H1 (cell line): ENCODE results near the gene RASGRF1. TPM values are rescaled to one million over a fixed set of nuclear protein-coding genes. Genes with fewer than 3 reads are reported as not detected.

Experiments used
- CTCF ChIA-PET: fragments of 300-600 bp; sonication (Branson Sonifier 250); formaldehyde crosslinking; loops from one replicate; lab custom pipeline; 2021; ENCODE audit not compliant: partially characterized antibody; lab: Charles Lee
- POLR2A ChIA-PET: fragments of 300-600 bp; sonication (Branson Sonifier 250); formaldehyde crosslinking; loops from one replicate; lab custom pipeline; 2021; ENCODE audit warnings: inconsistent platforms; ENCODE audit not compliant: partially characterized antibody; lab: Charles Lee
- DNase-seq, 2 experiments: peaks; one replicate each; pipeline versions ENCODE4 v3.0.0 to v3.0.0-alpha.2; 2010 to 2022; ENCODE audit warnings: low spot score in 2 of 2, low read depth in 1 of 2, mixed read lengths in 1 of 2
- FAIRE-seq: peaks from 2 replicates; lab custom pipeline; 2011; peaks lifted over from hg19 to GRCh38; lab: Jason Lieb, UNC
- H2AFZ ChIP-seq: 2 replicates; pipeline ENCODE4 v1.8.1; 2012; ENCODE audit warnings: low read length, inconsistent platforms
- H2AK5ac ChIP-seq: 2 replicates; pipeline ENCODE4 v1.6.1; 2013; ENCODE audit warnings: low read depth, low read length
- H2BK120ac ChIP-seq: replicated peaks from 2 replicates; pipeline ENCODE3; 2013; ENCODE audit warnings: low read depth, low read length, inconsistent platforms
- H2BK12ac ChIP-seq: 2 replicates; pipeline ENCODE4 v1.6.1; 2013; ENCODE audit warnings: low read depth, low read length
- H2BK15ac ChIP-seq: 2 replicates; pipeline ENCODE4 v1.6.1; 2013; ENCODE audit warnings: low read length
- H2BK20ac ChIP-seq: 2 replicates; pipeline ENCODE4 v1.6.1; 2013; ENCODE audit warnings: low read length
- H2BK5ac ChIP-seq: 2 replicates; pipeline ENCODE4 v1.6.1; 2013; ENCODE audit warnings: low read depth, low read length
- H3K14ac ChIP-seq: 2 replicates; pipeline ENCODE4 v1.6.1; 2013; ENCODE audit warnings: inconsistent platforms; ENCODE audit not compliant: insufficient read length
- H3K18ac ChIP-seq: 2 replicates; pipeline ENCODE4 v1.6.1; 2013; ENCODE audit warnings: low read length; ENCODE audit errors: extremely low read depth
- H3K23ac ChIP-seq: 2 replicates; pipeline ENCODE4 v1.6.1; 2013; ENCODE audit warnings: inconsistent platforms; ENCODE audit not compliant: insufficient read length
- H3K23me2 ChIP-seq: 2 replicates; pipeline ENCODE4 v1.6.1; 2013; ENCODE audit warnings: low read depth, low read length
- H3K27ac ChIP-seq: 2 replicates; pipeline ENCODE4 v1.6.1; 2011; ENCODE audit warnings: low read depth, low read length, inconsistent platforms
- H3K27me3 ChIP-seq, 4 experiments: replicated peaks in 1 of 4; 1 replicate in 1 of 4; 2 replicates in 3 of 4; pipeline versions ENCODE4 v1.6.1 to v1.8.1; 2011 to 2013; ENCODE audit warnings: low read length in 3 of 4, mild to moderate bottlenecking in 3 of 4, inconsistent platforms in 2 of 4, mixed read lengths in 2 of 4, moderate library complexity in 1 of 4; ENCODE audit not compliant: control insufficient read depth in 3 of 4, insufficient read depth in 3 of 4; ENCODE audit errors: extremely low read depth in 1 of 4
- H3K36me3 ChIP-seq, 4 experiments: 2 replicates each; pipeline versions ENCODE4 v1.6.1 to v1.8.1; 2011 to 2013; ENCODE audit warnings: mild to moderate bottlenecking in 4 of 4, low read length in 3 of 4, moderate library complexity in 2 of 4, control low read depth in 1 of 4, inconsistent platforms in 1 of 4; ENCODE audit not compliant: insufficient read depth in 4 of 4, control insufficient read depth in 2 of 4
- H3K4ac ChIP-seq: replicated peaks from 2 replicates; pipeline ENCODE3; 2013; ENCODE audit warnings: low read length, low read depth, mixed read lengths, inconsistent platforms; ENCODE audit not compliant: insufficient read length
- H3K4me1 ChIP-seq, 4 experiments: replicated peaks in 1 of 4; 1 replicate in 1 of 4; 2 replicates in 3 of 4; pipeline versions ENCODE4 v1.6.1 to v1.8.1; 2011 to 2013; ENCODE audit warnings: low read length in 3 of 4, inconsistent platforms in 2 of 4, mixed read lengths in 1 of 4; ENCODE audit not compliant: insufficient read depth in 4 of 4, control insufficient read depth in 3 of 4
- H3K4me2 ChIP-seq, 2 experiments: 2 replicates each; pipeline versions ENCODE4 v1.6.1 to v1.8.1; 2011 to 2013; ENCODE audit warnings: low read depth in 2 of 2, low read length in 2 of 2, control low read depth in 1 of 2, inconsistent platforms in 1 of 2, mild to moderate bottlenecking in 1 of 2; ENCODE audit not compliant: insufficient read depth in 1 of 2
- H3K4me3 ChIP-seq, 4 experiments: fragments of 200-600, 300-600 bp in 1 of 4; sonication (generic), shearing (Covaris generic), sonication (Bioruptor Twin) in 1 of 4; 2 replicates each; pipeline versions ENCODE4 v1.5.1 to v1.8.1; 2011 to 2016; ENCODE audit warnings: low read length in 4 of 4, low read depth in 3 of 4, control low read depth in 2 of 4, inconsistent platforms in 2 of 4, mild to moderate bottlenecking in 2 of 4, mixed read lengths in 1 of 4, moderate library complexity in 1 of 4; ENCODE audit not compliant: insufficient read depth in 2 of 4; ENCODE audit errors: extremely low read depth in 1 of 4
- H3K56ac ChIP-seq: replicated peaks from 2 replicates; pipeline ENCODE3; 2013; ENCODE audit warnings: low read depth, mild to moderate bottlenecking, mixed read lengths, low read length, inconsistent platforms; ENCODE audit not compliant: insufficient read length
- H3K79me1 ChIP-seq: 2 replicates; pipeline ENCODE4 v1.6.1; 2013; ENCODE audit warnings: low read depth, low read length, control low read depth
- H3K79me2 ChIP-seq, 2 experiments: 2 replicates each; pipeline versions ENCODE4 v1.6.1 to v1.8.1; 2012 to 2013; ENCODE audit warnings: low read length in 2 of 2, mild to moderate bottlenecking in 2 of 2, inconsistent platforms in 1 of 2; ENCODE audit not compliant: insufficient read depth in 2 of 2, control insufficient read depth in 1 of 2
- H3K9ac ChIP-seq, 4 experiments: replicated peaks in 1 of 4; 1 replicate in 1 of 4; 2 replicates in 3 of 4; pipeline versions ENCODE4 v1.6.1 to v1.8.1; 2011 to 2013; ENCODE audit warnings: low read depth in 3 of 4, low read length in 3 of 4, control low read depth in 2 of 4, mild to moderate bottlenecking in 2 of 4, moderate library complexity in 2 of 4, inconsistent platforms in 1 of 4; ENCODE audit errors: extremely low read depth in 1 of 4
- H3K9me3 ChIP-seq, 2 experiments: 2 replicates each; pipeline versions ENCODE4 v1.6.1 to v1.8.1; 2012 to 2013; ENCODE audit warnings: mild to moderate bottlenecking in 2 of 2, moderate library complexity in 2 of 2, control low read depth in 1 of 2, inconsistent platforms in 1 of 2, low read depth in 1 of 2, low read length in 1 of 2, mixed read lengths in 1 of 2; ENCODE audit not compliant: insufficient read depth in 2 of 2
- H4K20me1 ChIP-seq, 2 experiments: replicated peaks in 1 of 2; 2 replicates each; pipeline versions ENCODE3 to v1.8.1; 2011 to 2013; ENCODE audit warnings: inconsistent platforms in 2 of 2, low read length in 2 of 2, mild to moderate bottlenecking in 1 of 2; ENCODE audit not compliant: insufficient read depth in 2 of 2, control insufficient read depth in 1 of 2
- H4K5ac ChIP-seq: 2 replicates; pipeline ENCODE4 v1.6.1; 2013; ENCODE audit warnings: low read length, low read depth, mixed read lengths, inconsistent platforms; ENCODE audit not compliant: insufficient read length
- H4K8ac ChIP-seq: 2 replicates; pipeline ENCODE4 v1.8.0; 2013; ENCODE audit warnings: mild to moderate bottlenecking, moderate library complexity, low read length, inconsistent platforms; ENCODE audit not compliant: insufficient read depth; ENCODE audit errors: extremely low read depth
- H4K91ac ChIP-seq: replicated peaks from 2 replicates; pipeline ENCODE3; 2013; ENCODE audit warnings: low read length, mixed read lengths, inconsistent platforms; ENCODE audit not compliant: insufficient read length
- RAD21 ChIP-seq, 2 experiments: IDR thresholded peaks in 1 of 2; conservative IDR thresholded peaks in 1 of 2; 2 replicates each; pipeline ENCODE4 v1.6.1; 2011; ENCODE audit warnings: low read depth in 2 of 2, low read length in 2 of 2, improper control_type of control experiment in 1 of 2, inconsistent platforms in 1 of 2, mild to moderate bottlenecking in 1 of 2, moderate library complexity in 1 of 2
- SUZ12 ChIP-seq: fragments of 200-600 bp; sonication (generic); IDR thresholded peaks from 2 replicates; pipeline ENCODE4 v1.6.1; 2012; ENCODE audit warnings: mild to moderate bottlenecking, inconsistent platforms, low read length, moderate library complexity, mixed read lengths
- WGBS, 2 experiments: shearing (Covaris generic) in 1 of 2; methylation state at CpG; one replicate each; pipeline versions ENCODE4 v1.1.6 to v1.1.7; 2013 to 2015; ENCODE audit warnings: low lambda C conversion rate in 2 of 2, mixed read lengths in 2 of 2, inconsistent platforms in 1 of 2, low coverage in 1 of 2, missing lambda C conversion rate in 1 of 2; ENCODE audit not compliant: insufficient replicate concordance in 2 of 2, insufficient coverage in 1 of 2, insufficient read length in 1 of 2; ENCODE audit errors: extremely low coverage in 1 of 2, missing lambda C conversion rate in 1 of 2; 5-methylcytosine and 5-hydroxymethylcytosine counted together
- polyA plus RNA-seq, 7 experiments: library from polyadenylated mRNA; depleted of rRNA in 3 of 7; stranded (reverse) in 5 of 7; unstranded in 2 of 7; fragments of >200 nt in 5 of 7; fragments of 200-250 nt in 2 of 7; gene quantifications; 1 replicate in 5 of 7; 2 replicates in 1 of 7; 4 replicates in 1 of 7; pipeline versions ENCODE4 v1.2.1 to v1.2.3, GENCODE V29; 2011 to 2013; ENCODE audit warnings: missing spikeins in 2 of 7, mixed read lengths in 2 of 7
- total RNA-seq: library from RNA; stranded (reverse); fragmentation: NEBNext Ultra II Directional; extraction: Animal tissue kit (Norgen Biotek cat#: 25700); gene quantifications from 2 replicates; pipeline ENCODE4 v1.2.1, GENCODE V29; 2021

RASGRF1 gene
- total and polyA plus RNA-seq, 2 of the 8 experiments (the other 6 are each of a cell fraction or from before 2014, with no cell fraction given) = 0.42 to 0.67 TPM

GRCh38 chr15:79057050-79057449, 33.5 kb downstream of the RASGRF1 start:
- Histone ChIP-seq H3K79me1 (no peaks in the 10 kb centered on the region), H3K14ac (no peak overlapping the region)
- CTCF ChIA-PET = interaction anchor here (1.0 to 22.1 kb wide), 11 partner anchors 9 to 147 kb away, joined by 3 to 236 read pairs (median 4); no protein-coding TSS in a partner anchor
- TF ChIP-seq RAD21 (IDR thresholded peaks at IDR 0.05 in 1 of 2, conservative IDR thresholded peaks at IDR 0.05 in 1 of 2; ENCODE audit: low read depth in 2 of 2, low read length in 2 of 2) (no peak), SUZ12 (no peak)
- TF ChIP-seq, all 59 proteins: peak for 0
- Histone ChIP-seq H2BK5ac (no peak overlapping the region), H3K4me1 (peaks cover 6 to 16% (median 12%) of the 10 kb centered on the region in 4 experiments; a peak in 6 of 7 replicates), H2BK120ac (no peak overlapping the region), H3K79me2 (no peaks in the 10 kb centered on the region), H2BK12ac (no peak overlapping the region), H2BK20ac (no peak overlapping the region), H4K5ac (no peak overlapping the region), H3K27ac (no peak overlapping the region), H4K8ac (no peak overlapping the region), H3K56ac (no peak overlapping the region), H3K36me3 (no peaks in the 10 kb centered on the region), H3K23me2 (no peaks in the 10 kb centered on the region; the same call in 1 of the 2 replicates), H2BK15ac (no peak overlapping the region), H3K9ac (no peak overlapping the region), H4K20me1 (peaks cover 0 to 1% of the 10 kb centered on the region in 2 experiments), H2AFZ (no peak overlapping the region), H3K18ac (no peak overlapping the region), H3K4me3 (no peak overlapping the region), H2AK5ac (no peak overlapping the region), H3K23ac (no peak overlapping the region), H3K9me3 (no peaks in the 10 kb centered on the region), H4K91ac (no peak overlapping the region), H3K4ac (no peak overlapping the region), H3K4me2 (no peak overlapping the region), H3K27me3 (peaks cover 21 to 58% (median 49%) of the 10 kb centered on the region in 4 experiments)
- WGBS, 2 experiments = 88% methylated on average over 6 of the region's 6 CpGs; no CpG with 5 or more reads in 1 of the 2 experiments
- POLR2A ChIA-PET = no interaction called here
- FAIRE-seq (no peak), DNase-seq (no peak)
